ENCODE measurements around the gene HOPX. TPM values are rescaled to one million over a fixed set of nuclear protein-coding genes. Genes with fewer than 3 reads are reported as not detected.

Gene HOPX
- total RNA-seq, 4 donors from 2014 or later: 6.0 to 37.4 (median 17.4) TPM

DNA sequence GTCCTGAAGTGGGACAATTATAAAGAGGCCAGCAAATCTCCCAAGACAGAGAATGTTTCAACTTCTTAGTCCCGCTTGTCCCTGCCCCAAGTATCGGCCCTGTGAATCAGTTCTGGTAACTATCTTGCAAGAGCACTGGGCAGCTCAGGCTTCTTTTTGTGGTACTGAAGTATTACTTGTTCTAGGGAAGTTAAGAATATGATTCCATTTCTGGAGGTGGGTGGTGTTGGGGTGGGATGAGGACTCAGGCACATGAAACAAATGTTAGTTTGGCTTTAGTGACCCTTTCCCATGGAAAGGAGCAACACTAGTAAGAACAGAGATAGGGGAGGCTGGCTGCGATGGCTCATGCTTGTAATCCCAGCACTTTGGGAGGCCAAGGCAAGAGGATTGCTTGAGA, 28.9 kb downstream of the HOPX start:
- no peaks in the 10 kb centered on the region for H3K36me3 ChIP-seq
- DNase-seq: no peak
- intact Hi-C loops (cut with DNase I; ENCODE audit: low total_unique reads): no loop called here
- H3K27ac ChIP-seq: no peak overlapping the region
- no peaks in the 10 kb centered on the region for H3K9me3 ChIP-seq
- no peaks in the 10 kb centered on the region for H3K27me3 ChIP-seq
- no peak overlapping the region for H3K4me3 ChIP-seq
- TF ChIP-seq CTCF (IDR thresholded peaks at IDR 0.05) (no peak), POLR2A (IDR thresholded peaks at IDR 0.05) (no peak)
- peaks cover 0 to 7% of the 10 kb centered on the region in 2 donors for H3K4me1 ChIP-seq

DNA sequence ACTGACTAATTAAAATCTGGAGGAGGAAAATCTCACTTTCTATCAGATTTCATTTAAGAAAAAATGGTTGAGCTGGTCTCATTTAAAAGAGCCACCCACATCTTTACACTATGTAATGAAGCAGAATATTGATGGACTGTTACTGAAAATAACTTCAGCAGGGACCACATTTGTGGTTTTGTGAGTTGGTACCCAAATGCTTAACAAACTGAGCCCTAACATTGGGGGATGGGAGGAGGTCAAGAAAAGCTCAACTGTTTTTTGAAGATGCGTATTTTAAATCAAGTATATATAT, 30.1 kb downstream of the HOPX start:
- intact Hi-C loops (cut with DNase I; ENCODE audit: low total_unique reads): no loop called here
- H3K27ac ChIP-seq: no peak overlapping the region

DNA sequence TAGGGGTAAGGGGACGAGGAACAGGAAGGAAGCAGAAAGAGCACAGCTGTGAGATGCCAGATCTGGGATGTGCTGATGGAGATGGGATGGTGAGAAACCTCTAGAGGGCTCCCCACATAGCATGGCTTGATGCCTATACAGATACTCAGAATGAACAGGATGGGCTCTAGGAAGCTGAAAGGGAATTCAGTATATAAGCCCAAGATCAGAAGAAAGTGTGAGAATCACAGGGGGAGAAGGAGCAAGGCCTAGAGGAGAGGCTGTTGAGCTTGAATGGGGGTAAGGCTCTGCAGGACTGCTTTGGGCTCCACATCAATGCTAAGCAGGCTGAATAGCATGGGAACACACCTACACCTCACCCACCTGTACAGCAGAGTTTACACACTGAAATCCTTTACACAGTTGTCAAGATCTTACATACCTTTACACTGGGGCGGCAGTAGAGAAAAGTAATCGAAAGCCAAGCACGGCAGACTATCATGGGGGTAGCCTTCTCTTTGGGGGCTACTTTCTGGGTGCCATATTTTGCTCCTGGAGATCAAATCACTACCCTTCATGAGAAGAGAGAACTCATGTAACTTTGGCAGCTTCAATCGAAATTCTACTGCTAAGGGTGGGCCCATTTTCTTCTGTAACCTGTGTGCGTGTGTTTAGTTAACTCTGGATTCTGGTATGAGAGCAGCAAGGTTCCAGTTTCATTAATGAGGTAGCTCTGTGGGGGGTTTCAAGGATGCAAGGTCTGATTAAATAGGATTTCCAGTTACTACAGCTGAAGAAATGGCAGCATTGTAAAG, 30.6 kb downstream of the HOPX start:
- Histone ChIP-seq H3K4me1 (no peaks in the 10 kb centered on the region), H3K27me3 (no peaks in the 10 kb centered on the region), H3K9me3 (no peaks in the 10 kb centered on the region), H3K4me3 (no peak overlapping the region), H3K36me3 (no peaks in the 10 kb centered on the region), H3K27ac (no peak overlapping the region)
- intact Hi-C loops (cut with DNase I; ENCODE audit: low total_unique reads): no loop called here
- TF ChIP-seq CTCF (IDR thresholded peaks at IDR 0.05): no peak
- no peak for TF ChIP-seq POLR2A (IDR thresholded peaks at IDR 0.05)
- DNase-seq: no peak

More for the DNA sequence above, 30.1 kb downstream of the HOPX start:
- TF ChIP-seq POLR2A (IDR thresholded peaks at IDR 0.05): no peak
- no peak for TF ChIP-seq CTCF (IDR thresholded peaks at IDR 0.05)
- DNase-seq: no peak
- peaks cover 0 to 4% of the 10 kb centered on the region in 2 donors for H3K4me1 ChIP-seq
- H3K9me3 ChIP-seq: no peaks in the 10 kb centered on the region
- H3K36me3 ChIP-seq: no peaks in the 10 kb centered on the region
- no peak overlapping the region for H3K4me3 ChIP-seq
- no peaks in the 10 kb centered on the region for H3K27me3 ChIP-seq

GRCh38 chr4:56649445-56650261, 31.4 kb downstream of the HOPX start:
- H3K36me3 ChIP-seq: no peaks in the 10 kb centered on the region
- no peaks in the 10 kb centered on the region for H3K27me3 ChIP-seq
- intact Hi-C loops (cut with DNase I; ENCODE audit: low total_unique reads): no loop called here
- no peak for DNase-seq
- TF ChIP-seq CTCF (IDR thresholded peaks at IDR 0.05): no peak
- no peak for TF ChIP-seq POLR2A (IDR thresholded peaks at IDR 0.05)
- no peak overlapping the region for H3K4me3 ChIP-seq
- H3K27ac ChIP-seq: no peak overlapping the region
- no peaks in the 10 kb centered on the region for H3K9me3 ChIP-seq
- H3K4me1 ChIP-seq: no peaks in the 10 kb centered on the region

- H3K36me3 ChIP-seq: no peaks in the 10 kb centered on the region
- H3K4me1 ChIP-seq: no peaks in the 10 kb centered on the region
- no peaks in the 10 kb centered on the region for H3K9me3 ChIP-seq
- no peak overlapping the region for H3K27ac ChIP-seq
- intact Hi-C loops (cut with DNase I; ENCODE audit: low total_unique reads): no loop called here
- H3K27me3 ChIP-seq: no peaks in the 10 kb centered on the region
- no peak for TF ChIP-seq CTCF (IDR thresholded peaks at IDR 0.05)
- no peak for TF ChIP-seq POLR2A (IDR thresholded peaks at IDR 0.05)
- no peak for DNase-seq
- H3K4me3 ChIP-seq: no peak overlapping the region
Measured at GRCh38 chr4:56648824-56649151, 32.3 kb downstream of the HOPX start.

All from uterus (tissue), 4 donors.